GM18498 (cell line): ENCODE data around the gene IFT57.
A peak's percentile ranks its signal among the peaks of the same experiment; 100 is the strongest.
"Not testable (repeated sequence)": the region's sequence is repeated elsewhere in the genome, so short reads cannot be mapped to it uniquely, and the experiment has no call there.

ENCODE experiments used
- ATAC-seq: cut with Tn5 transposase; IDR thresholded peaks from one replicate; pipeline ENCODE4 v1.9.1; 2021; ENCODE audit warnings: mild to moderate bottlenecking, moderate library complexity; ENCODE audit not compliant: unreplicated experiment

The IFT57 gene

GRCh38 chr3:108221911-108222852 is at the start of gene IFT57:
Gene IFT57, minus strand, starts transcription at chr3:108222424. Its CDS starts 102 bp downstream, at chr3:108222322.
- peak; percentile 94 for ATAC-seq

DNA sequence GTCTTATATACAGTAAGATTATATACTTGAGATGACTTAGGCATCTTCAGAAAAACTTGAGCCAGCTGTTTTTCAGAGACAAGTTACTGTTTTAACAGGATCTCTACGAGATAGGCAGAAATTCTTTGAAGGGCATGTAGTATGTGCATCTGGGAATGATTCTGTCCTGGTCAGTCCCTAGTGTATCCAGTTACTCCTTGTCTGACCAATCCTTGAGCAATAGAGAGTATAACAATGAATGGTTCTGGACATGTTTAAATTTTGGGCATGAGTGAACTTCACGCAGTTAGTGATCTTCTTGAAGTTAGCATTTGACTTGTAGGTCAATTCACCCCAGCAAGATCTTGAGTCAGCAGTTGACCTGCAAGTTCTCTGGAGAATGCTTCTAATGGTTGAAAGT is 49.4 kb upstream of the IFT57 start:
- ATAC-seq = no peak

- not testable (repeated sequence) for ATAC-seq
Measured at GRCh38 chr3:108268235-108268634, 46.0 kb upstream of the IFT57 start.

GRCh38 chr3:108264534-108265298 is 42.5 kb upstream of the IFT57 start:
- peak; percentile 97 for ATAC-seq

GRCh38 chr3:108255131-108255530 is 32.9 kb upstream of the IFT57 start:
- ATAC-seq = no peak

GRCh38 chr3:108251844-108252243 is 29.6 kb upstream of the IFT57 start:
- ATAC-seq = no peak

DNA sequence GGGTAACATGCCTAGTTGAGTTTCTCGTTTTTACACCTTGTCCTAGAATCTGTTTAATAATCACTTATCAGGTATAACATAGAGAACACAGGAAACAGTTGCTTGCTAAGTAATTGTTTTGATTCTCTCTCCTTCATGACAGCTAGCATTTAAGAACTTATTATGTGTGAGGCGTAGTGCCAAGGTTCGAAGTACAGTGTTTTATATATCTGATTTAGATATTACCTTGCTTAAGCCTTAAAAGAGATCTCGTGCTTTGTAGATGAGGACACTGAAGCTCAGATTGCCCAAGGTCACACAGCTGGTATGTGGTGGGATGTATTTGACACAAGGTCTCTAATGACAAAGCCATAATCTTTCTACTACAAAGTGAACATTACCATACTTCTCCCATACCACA is 29.0 kb upstream of the IFT57 start:
- no peak for ATAC-seq

DNA sequence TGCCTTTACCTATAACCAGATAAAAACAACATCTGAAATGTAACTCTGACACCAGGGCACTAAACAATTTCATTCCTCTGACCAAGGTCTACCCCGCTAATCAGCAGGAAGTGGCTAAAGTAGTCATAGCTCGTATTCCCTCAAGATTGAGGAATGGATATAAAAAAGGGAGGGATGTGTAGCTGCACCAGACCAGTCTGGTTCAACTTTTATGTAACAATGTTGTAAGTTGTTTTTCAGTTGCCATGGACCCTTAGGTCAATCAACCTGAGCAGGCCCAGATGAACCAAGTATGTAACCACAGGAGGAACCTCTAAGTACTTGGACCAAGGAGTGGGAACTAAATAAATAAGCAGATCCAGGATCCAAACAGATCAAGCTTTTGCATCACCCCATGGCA is 28.4 kb upstream of the IFT57 start:
- ATAC-seq = no peak

DNA sequence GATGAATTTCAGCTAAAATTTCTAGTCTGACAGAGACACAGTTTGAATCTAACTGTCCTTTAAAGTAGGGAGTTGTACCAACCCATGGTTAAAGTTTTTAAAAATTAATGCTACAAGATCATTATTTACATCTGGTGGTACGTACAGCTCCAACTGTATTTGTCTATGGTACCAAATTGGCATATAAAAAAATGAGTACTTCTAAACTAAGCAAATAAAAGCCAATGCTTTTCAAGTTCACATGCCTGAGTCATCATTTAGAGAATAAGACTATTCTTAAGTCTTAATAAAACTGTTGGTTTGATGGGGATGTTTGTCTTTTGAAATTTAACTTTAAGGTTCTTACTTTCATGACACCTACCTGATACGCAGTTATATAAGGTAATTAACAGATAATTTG is 21.0 kb upstream of the IFT57 start:
- ATAC-seq = no peak

DNA sequence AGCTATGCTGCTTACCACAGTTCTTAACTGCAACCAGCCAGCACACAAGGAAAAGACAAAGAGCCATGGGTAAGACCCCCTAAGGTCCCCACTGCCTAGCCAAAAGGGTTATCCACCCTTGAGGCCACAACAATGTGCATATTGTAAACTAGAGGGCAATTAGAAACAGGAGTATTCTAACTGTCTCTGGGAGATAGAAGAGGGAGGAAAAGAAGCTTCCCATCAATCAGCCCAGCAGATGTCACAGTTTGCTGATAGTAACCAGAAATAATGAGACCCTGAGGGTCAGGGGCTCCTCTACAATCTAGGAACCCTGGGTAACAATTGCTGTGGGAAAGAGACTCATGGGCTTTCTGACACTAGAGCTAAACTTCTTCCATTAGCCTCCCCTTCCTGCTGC is 20.6 kb upstream of the IFT57 start:
- ATAC-seq = no peak

- ATAC-seq = no peak
Measured at GRCh38 chr3:108241721-108242120, 19.5 kb upstream of the IFT57 start.

GRCh38 chr3:108241146-108241545 is 18.9 kb upstream of the IFT57 start:
- ATAC-seq = no peak

- ATAC-seq = no peak
Measured at GRCh38 chr3:108239082-108239481, 16.9 kb upstream of the IFT57 start.

DNA sequence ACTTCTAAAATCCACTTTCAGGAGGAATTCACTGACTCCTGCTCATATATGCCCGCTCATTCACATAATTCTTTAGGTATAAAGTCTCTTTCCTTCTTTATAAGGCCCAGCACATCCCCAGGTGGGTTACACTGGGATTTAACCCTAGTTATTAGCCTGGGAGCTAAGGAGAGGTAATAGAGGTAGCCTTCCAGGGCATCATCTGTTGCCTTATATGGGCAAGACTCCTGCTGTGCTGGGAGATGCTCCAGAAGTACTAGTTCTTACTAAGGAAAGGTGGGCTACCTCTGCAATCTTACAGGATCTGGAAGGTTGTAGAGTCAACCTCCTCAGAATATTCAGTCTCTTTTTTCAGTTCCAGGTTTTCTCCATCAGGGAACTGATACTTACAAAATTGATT is 13.1 kb upstream of the IFT57 start:
- ATAC-seq = no peak

DNA sequence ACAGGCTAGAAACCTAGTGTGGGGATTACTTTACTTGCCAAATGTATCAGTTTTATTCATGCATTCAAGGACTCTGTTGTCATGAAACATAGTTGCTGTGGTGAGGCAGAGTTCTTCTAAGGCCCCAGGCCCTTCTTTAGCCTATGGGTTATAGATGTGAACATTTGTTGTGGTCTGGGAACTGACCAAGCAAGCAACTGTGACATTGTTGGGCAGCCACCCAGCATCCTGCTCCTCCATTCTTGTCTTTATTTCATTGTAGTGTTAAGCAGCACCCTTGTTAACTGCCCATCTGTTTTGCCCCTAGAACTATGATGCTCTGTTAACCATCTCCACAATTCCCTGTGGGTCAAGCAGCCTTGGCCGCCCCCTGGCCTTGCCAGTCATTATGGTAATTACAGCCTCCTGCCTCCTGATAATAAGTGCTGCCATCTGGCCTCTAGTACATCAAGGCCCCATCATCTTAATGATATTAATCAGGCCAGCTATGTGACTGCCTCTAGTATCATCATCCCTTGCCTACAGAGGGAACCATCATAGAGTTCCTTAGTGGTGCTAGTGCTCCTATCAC is 12.2 kb upstream of the IFT57 start:
- ATAC-seq = no peak

DNA sequence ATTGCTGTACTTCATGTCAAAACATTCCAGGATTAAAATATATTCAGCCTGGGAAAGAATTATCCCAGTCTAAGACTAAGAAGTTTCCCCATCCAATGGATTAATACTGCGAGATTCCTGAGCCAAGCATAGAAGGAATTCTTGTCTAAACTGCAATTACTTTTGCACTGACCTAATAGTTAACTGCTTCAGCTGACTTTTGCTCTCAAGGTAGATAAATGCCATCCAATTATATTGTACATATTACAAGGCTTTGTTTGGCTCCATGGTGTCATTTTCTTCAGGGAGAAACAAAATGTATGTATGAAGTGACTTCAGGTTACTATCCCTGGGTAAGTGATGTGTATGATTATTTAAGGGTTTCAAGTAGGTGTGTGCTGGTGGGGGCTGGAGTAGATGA is 6.1 kb upstream of the IFT57 start:
- no peak for ATAC-seq

DNA sequence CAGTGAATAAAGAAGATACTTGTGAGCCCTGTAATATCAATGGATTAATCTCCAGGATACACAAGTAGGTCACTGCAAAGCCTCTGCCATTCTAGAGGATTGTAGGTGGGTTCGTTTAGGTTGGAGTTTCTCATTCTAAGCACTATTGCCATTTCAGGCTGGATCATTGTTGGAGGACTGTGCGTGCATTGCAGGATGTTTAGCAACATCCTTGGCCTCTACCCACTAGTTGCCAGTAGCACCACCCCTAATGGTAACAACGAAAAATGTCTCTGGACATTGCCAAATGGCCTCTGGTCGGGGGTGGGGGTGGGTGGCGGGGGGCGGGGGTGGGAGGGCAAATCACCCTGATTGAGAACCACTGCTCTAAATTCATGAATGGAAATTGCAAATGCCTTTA is 4.9 kb upstream of the IFT57 start:
- ATAC-seq = no peak

- no peak for ATAC-seq
Measured at GRCh38 chr3:108225221-108225620, 3.0 kb upstream of the IFT57 start.

GRCh38 chr3:108223928-108224327 is 1.7 kb upstream of the IFT57 start:
- no peak for ATAC-seq

DNA sequence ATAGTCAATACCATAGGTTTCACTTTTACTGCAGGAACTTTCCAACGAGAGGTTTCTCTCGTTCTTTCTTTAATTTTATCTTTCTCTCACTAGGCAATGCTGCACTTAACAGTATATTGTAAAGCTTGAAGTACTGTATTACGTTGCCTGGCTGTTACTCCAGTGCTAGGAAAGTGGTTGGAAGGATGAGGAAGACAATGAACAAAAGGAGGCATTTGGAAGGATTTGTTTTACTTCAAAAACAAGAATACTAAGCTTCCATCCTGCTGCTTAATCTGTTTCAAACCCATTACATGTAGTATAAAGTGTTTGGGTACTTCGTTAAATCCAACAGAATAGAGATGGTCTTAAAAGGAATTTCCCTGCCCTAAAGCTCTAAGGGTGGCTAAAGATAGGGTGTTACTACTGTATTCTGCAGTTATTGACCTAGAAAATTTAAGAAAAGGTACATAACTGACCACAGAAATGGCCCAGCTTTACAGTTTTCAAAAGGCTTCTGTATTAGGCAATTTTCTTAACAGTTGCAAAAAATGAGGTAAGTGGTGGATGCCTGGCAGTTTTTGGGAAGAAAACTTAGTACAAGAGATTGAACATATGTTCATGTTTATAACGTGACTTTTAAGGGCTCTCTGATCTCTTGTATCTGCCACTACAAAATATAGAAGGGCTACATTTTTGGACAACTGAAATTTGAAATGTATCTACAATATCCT is 785 bp upstream of the IFT57 start:
- ATAC-seq = no peak

- ATAC-seq = no peak
Measured at GRCh38 chr3:108221393-108221792, 831 bp downstream of the IFT57 start.
